Fibroblast of upper back skin (primary cell): ENCODE measurements around the gene CASQ1.

Experiments used
- DNase-seq: peaks from one replicate; pipeline ENCODE4 v3.0.0-alpha.2; 2013

CASQ1 gene

DNA sequence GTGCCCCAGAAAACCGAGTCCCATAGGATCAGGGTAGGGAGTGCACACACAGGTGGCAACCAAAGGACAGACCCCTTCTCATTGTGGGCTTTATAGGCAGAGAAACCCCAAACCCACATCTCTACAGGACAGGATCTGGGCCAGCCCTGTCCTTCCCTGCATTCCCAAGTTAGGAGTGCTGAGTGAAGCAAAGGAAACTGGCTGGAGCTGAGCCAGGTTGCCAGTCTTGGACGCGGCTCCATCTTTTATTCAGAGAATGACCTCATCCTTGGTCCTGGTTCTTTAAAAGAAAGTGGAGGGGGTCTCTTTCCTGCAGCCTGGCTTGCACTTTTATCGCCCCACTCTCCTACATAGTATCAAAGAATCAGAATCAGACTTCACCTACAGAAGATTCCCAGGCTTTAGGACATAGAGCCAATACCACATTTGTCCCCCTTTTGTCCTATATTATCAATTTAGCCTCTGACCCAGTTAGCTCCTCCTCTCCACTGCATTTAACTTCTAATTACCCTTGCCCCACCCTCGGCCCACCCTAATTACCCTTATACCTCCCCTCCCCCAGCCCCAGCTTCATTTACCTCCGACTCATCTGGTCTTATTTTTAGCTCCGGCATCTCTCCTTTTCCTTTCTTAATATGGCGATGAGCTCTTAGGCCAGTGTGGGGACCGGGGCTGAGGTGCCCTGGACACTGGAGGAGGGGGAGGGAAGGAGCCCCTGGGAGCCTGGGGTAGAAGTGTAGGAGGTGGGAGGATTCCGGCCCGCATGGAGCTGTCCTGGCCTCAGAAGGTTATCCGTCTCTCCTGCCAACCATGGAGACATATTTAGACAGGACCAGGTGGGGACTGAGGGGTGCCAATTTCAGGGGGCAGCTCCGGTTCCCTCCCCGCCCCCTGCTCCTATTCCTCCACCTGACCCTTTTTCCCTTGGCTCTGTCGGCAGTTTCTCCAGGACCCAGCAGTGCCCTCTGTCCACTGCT lies at the start of gene CASQ1:
Gene CASQ1, plus strand, starts transcription at position 927 of the 977 bp plus-strand sequence. CDS start 177 bp downstream, outside the sequence.
- peak; percentile 63 for DNase-seq

DNA sequence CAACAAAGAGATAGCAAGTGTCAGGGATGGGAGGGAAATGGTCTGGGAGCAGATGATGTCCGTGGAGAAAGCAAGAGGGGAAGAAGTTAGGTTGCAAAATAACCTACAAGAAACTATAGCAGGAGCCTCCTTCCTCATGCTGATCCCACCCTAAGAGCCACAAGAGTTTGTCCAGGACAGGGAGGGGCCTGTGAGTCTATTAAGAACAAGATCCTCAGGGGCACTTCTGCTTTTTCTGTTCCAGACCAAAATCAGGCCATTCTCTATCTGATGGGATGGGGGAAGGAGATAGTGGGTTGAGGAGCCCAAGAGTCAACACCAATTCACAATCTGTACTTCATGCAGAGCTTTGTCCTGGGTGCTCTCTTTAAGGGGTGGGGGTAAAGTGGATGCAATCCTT lies 46.7 kb upstream of the CASQ1 start:
- no peak for DNase-seq

DNA sequence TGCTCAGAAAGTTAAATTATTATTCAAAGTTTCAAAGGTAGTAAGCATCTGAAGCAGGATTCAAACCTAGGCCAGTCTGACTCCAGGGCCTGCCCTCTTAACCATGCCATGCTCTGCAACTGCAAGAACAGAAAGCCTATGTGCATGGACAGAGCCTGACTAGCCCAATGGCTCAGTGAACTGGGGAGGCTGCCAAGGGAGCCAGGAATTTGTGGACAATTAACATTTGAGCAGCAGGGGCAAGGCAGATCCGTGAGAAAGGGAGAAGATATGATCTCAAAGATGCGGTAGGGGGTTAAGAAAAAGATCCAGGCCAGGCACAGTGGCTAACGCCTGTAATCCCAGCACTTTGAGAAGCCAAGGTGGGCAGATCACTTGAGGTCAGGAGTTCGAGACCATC lies 45.5 kb upstream of the CASQ1 start:
- DNase-seq = peak; percentile 39

DNA sequence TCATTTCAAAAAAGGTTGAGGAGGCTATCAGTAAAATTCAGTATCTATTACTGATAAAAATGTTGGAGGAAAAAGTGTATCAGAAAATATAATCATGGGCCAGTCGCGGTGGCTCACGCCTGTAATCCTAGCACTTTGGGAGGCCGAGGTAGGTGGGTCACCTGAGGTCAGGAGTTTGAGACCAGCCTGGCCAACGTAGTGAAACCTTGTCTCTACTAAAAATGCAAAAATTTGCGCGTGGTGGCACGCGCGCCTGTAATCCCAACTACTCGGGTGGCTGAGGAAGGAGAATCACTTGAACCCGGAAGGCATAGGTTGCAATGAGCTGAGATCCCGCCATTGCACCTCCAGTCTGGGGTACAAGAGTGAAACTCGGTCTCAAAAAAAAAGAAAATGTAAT lies 44.3 kb upstream of the CASQ1 start:
- DNase-seq = no peak

DNA sequence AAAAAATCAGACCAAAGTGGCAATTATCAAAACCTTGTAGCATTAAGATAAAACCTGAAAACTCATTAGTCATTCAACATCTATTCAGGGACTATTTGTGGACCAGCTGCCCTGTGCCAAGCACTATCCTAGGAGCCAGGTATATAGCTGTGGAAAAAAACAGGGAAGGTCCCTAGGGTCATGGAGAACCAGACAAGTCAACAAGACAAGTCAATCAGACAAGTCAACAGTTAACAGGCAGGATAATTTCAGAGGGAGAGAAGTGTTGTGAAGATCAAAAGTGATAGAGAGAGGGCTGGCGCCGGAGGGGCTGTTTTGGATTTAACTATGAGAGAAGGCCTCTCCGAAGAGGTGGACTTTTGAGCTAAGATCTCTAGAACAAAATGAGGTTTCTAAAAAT lies 42.3 kb upstream of the CASQ1 start:
- DNase-seq = no peak

DNA sequence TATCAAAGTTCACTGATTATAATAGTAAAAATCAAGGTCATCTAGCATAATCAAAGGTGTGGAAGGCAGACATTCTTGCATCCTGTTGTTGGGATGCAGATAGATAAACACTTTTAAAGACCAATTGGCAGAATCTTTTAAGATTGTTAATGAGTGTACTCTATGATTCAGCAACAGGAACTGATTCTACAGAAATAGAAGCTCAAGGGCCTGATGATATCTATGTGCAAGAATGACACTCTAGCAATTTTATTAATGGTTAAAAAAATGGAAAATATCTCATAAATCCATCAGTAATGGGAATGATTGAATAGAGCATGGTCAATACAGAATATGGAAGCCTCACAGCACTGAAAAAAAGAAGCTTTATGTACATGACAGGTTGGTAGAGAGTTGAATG lies 41.1 kb upstream of the CASQ1 start:
- DNase-seq = peak; percentile 30

DNA sequence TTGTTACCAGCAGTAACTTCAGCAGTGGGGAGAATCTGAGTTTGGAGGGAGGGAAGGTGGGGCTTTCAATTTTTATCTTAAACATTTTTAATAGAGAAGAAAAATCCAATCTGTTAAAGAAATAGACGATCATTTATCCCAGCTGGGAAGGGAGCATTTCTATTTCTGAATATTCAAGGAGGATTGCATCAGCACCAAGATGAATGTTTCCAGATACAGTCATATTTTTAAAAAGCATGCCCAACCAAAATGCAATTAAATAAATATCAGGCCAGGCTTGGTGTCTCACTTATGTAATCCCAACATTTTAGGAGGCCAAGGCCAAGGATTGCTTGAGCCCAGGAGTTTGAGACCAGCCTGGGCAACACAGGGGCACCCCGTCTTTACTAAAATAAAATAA lies 40.7 kb upstream of the CASQ1 start:
- peak; percentile 81 for DNase-seq

DNA sequence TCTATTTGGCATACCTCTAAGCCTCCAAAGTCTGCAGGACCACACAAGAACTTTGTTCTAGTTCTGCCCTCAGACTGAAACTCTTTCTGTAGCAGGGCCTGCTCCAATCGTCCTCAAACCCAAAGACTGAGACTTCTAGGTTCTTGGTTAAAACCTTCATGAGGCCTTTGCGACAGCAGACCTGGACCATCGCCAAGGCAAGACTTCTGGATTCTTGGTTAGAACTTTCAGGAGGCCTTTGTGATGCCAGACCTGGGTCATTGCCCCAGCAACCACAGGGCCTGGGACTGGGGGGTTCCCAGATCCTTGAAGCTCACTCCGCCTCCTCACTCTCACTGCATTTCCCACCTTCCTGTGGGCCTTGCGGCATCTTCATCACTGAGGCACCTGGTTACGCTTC lies 39.1 kb upstream of the CASQ1 start, which contains the start of gene ATP1A4:
Gene ATP1A4, plus strand, starts transcription at position 301 of the 400 bp plus-strand sequence. CDS start 438 bp downstream, outside the sequence.
- no peak for DNase-seq

DNA sequence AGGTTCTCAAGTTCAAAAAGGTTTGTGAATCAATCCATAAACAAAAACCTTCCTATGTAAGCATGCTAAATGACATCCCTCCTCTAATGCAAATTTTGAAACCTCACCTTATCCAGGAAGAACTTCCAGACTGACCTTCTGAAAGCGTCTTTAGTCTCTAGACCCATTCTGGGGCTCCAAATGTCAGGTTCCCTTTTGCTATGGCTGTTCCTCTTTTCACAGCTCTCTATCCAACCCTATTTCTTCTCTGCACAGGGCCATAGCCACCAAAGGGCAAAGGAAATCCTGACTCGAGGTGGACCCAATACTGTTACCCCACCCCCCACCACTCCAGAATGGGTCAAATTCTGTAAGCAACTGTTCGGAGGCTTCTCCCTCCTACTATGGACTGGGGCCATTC lies 35.6 kb upstream of the CASQ1 start:
- no peak for DNase-seq

DNA sequence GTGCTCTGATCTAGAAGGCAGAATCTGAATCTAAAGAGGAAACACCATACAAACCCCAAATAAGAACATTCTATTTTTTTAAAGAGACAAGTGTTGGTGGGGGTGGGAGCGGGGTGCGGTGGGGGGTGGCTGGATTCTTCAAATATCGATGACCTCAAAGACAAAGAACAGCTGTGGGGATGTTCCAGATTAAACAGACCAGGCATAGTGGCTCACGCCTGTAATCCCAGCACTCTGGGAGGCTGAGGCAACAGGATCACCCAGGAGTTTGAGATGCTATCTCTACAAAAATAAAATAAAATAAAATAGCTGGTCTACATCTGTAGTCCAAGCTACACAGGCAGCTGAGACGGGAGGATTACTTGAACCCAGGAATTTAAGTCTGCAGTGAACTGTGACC lies 34.0 kb upstream of the CASQ1 start:
- DNase-seq = no peak

DNA sequence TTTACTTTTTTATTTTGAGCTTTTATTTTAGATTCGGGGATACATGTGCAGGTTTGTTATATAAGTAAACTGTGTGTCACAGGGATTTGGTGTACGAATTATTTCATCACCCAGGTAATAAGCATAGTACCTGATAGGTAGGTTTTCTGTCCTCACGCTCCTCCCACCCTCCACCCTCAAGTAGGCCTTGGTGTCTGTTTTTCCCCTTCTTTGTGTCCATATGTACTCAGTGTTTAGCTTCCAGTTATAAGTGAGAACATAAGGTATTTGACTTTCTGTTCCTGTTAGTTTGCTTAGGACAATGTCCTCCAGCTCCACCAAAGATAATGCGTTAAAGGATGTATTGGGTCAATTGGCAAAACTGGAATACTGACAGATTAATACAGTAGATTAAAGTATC lies 33.2 kb upstream of the CASQ1 start:
- DNase-seq = no peak

DNA sequence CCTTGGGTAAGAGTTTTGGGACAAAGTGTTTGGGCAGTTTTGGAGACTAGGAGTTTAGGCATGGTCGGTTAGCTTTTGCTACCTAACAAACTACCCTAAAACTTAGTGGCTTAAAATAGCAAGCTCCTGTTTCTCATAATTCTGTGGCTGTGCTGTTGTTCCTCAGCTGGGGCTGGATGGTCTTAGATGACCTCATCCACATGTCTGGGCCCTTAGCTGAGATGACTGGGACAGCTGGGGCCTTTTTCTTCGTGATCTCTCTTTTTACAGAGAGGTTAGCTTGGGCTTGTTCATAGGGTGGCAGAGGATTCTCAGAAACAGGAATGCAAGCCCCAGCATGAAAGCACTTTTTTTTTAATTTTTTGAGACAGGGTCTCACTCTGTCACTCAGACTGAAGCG lies 32.3 kb upstream of the CASQ1 start:
- no peak for DNase-seq

DNA sequence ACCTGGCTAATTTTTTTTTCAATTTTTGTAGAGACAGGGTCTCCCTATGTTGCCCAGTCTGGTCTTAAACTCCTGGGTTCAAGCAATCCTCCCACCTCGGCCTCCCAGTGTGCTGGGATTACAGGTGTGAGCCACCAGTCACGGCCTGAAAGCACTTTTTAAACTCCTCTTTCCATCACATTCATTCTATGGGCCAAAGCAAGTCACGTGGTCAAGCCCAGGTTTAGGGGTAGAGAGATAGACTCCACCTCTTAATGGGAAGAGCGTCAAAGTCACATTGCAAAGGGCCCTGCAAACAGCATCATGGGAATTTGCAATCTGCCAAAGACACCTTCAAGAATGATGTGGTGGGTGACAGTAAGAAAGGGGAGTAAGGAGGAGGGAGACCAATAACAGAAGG lies 31.8 kb upstream of the CASQ1 start:
- no peak for DNase-seq

DNA sequence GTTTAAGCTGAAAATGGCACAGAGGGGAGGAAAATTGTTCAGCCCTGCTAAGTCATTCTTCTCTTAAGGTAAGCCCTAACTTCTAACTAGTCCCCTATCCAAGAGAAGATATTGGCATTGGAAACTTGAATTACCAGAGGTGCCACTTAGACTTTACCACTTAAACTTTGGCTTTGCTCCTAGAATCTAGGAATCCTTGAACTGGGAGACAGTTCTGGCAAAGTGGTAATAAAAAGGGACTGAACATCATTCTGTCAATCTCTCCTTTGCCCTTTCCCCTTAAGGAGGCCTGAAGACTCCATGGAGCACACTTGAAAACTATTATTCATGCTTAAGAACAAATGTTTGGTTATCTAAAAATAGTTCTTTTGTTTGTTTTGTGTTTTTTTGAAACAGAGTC lies 30.5 kb upstream of the CASQ1 start:
- DNase-seq = no peak

DNA sequence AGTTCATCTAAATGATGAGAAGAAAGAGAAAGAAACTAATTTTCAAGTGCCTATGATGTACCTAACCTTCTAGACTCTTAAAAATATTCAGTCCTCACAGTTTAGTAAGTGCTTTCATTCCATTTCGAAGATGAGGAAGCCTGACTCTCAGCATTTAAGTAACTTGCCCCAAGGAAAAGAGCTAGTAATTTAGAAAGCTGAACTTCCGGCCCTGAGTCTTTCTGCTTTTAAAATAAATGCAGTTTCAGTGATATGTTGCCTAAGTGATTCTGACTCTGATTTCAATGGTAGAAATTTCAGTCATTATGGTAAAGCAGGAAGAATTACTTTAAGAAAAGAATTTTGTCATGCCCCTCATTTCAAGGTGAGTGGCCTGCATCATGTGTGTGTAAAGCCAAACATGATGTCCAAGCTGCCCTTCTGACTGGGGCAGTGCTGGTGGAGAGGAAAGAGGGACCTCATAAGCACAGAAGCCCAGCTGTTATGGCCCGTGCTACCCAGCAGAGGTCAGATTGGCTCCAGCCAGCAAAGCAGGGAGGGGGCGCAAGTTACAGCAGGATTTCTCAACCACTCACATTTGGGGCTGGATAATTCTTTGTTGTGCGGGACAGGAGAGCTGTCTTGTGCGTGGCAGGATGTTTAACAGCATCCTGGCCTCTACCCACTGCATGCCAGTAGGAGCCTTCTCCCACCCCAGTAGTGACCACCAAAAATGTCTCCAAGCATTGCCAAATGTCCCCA lies 28.2 kb upstream of the CASQ1 start:
- DNase-seq = peak; percentile 35

DNA sequence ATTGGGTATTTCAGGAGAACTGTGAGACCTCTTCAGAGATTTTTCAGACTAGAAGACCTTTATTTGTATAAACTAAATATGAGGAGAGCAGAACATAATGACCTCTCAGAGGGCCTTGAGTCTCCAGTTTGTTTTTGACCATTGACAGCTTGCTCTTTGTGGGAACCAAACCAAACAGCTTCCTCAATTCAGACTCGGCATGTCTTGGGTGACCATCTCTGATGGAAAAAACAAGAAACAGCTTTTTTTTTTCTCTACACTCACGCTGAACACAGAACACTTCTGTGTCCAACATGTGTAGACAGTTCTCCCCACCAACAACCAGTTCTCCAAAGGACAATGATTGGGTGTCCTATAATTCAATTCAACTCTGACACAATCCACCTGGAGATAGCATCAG lies 27.4 kb upstream of the CASQ1 start:
- DNase-seq = no peak

DNA sequence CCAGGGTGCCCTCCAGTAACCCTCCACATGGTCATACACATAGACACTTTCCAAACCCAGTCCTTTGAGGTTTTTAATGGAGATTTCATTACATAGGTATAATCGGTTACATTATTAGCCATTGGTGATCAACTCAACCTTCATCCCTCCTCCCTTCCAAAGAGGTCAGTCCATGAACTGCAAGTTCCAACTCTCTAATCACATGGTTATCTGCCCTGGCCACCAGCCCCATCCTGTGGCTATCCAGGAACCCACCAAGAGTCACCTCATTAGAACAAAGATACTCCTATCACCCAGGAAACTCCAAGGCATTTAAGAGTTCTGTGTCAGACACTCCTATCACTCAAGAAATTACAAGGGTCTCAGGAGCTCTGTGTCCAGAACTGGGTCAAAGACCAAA lies 26.8 kb upstream of the CASQ1 start:
- DNase-seq = peak; percentile 34

DNA sequence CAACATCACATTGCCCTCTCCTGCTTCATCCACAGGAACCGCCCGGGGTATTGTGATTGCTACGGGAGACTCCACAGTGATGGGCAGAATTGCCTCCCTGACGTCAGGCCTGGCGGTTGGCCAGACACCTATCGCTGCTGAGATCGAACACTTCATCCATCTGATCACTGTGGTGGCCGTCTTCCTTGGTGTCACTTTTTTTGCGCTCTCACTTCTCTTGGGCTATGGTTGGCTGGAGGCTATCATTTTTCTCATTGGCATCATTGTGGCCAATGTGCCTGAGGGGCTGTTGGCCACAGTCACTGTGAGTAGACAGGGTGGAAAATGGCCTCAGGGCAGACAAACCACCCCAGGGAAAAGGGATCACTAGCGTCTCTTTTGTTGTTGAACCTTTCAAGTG lies 26.3 kb upstream of the CASQ1 start:
- no peak for DNase-seq

DNA sequence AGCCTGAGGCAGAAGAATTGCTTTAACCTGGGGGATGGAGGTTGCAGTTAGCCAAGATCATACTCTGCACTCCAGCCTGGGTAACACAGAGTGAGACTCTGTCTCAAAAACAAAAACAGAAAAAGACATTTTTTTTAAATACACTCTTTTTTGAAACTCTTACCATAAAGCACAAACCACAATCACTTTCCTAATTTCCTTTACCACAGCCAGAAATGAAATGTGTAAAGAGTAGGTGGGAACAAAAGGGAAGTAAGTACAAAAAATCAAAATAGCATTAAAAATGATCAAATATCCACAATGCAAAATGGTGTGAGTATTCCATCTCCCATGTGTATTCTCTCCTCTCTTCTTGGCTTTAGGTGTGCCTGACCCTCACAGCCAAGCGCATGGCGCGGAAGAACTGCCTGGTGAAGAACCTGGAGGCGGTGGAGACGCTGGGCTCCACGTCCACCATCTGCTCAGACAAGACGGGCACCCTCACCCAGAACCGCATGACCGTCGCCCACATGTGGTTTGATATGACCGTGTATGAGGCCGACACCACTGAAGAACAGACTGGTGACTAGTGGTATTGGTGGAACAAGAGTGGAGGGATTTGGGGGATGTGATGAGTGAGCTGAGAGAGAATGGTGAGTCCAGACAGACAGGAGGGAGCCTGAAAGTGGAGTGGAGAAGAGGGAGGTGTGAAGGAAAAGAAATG lies 24.1 kb upstream of the CASQ1 start:
- no peak for DNase-seq

DNA sequence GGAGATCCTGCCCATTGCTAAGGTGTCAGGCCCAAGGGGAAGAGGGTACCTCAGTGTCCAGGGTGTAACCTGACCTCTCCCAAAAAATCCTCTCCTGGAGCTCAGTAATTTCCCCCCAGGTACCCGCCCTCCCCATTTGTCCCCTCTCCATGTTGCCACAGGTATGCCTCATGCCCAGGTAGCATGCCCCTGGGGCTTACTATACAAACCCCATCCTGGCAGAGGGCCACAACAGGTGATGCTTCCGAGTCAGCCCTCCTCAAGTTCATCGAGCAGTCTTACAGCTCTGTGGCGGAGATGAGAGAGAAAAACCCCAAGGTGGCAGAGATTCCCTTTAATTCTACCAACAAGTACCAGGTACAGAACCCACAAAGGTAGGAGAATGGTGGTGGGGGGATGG lies 23.3 kb upstream of the CASQ1 start:
- no peak for DNase-seq

DNA sequence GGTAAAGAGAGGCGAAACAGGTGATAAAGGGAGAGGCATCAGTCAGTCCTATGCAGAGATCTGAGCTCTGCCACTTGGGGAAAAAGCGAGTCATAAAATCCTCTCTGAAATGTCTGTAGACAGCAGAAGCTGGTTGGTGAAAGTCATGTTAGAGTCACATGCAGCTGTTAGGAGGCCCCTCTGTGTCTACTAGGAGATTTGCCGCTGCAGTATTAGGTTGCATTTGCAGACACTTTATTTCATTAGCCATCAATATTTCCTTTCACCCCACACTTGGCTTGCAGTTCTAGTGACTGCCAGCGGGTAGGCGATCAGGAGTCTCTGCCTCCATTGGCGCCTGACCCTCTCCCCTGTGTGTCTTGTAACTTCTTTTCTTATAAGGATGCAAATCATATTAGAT lies 22.8 kb upstream of the CASQ1 start:
- DNase-seq = no peak

DNA sequence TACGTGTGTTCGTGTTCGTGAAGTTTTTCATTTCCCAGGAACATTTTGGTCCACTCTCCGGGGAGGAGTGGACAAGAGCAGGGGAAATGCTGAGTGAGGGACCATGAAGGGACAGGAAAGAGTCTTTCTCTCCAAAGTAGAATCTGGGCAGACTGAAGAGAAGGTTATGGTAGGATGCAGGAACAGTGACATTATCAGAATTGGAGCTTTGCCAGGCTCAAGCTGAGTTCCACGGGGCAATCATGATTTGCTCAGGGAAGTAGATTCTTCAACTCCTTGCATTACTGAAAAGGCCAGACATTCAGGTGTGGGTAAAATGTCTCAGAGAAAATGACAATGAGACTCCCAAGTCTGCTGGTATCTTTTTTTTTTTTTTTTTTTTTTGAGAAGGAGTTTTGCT lies 22.4 kb upstream of the CASQ1 start:
- no peak for DNase-seq

DNA sequence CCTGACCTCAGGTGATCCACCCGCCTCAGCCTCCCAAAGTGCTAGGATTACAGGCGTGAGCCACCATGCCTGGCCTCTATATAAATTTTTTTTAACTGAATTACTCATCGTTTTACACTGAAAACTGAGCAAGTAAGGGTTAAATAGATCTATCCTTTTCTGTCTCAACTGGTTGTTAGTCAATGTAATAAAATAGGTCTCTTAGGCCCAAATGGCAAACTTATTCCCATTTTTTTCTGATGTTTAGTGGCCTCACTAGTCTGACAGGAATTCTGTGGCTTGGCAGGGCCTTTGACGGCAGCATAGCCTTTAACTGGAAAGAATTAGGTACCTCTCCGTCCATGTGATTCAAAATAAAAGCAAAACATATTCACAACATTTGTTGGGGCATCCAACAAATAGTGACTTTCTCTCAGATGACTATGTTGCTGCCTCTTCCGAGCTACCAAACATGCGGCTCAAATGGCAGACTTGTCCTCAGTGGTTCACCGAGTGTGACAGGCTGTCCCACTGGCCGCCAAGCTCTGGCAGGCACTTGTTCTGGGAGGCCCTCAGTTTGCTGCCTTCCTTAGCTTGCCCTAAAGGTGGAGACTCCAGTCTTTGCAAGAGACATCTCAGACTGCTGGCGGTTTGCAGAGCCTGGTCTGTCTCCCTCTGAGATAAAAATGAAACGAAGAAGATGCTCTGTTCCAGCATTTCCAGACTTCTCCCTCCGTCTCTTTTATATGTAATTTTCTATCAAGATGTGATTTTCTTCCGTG lies 21.6 kb upstream of the CASQ1 start:
- peak; percentile 70 for DNase-seq
